Thyroid gland (tissue), 4 donors: Measurements from ENCODE around the gene ANKRD2.

Source experiments
- POLR2A ChIP-seq, 2 donors: fragments of 450-650 bp; IDR thresholded peaks; one replicate each; pipeline ENCODE4 v1.6.1; 2017; ENCODE audit warnings: antibody characterized with exemption in 2 of 2, mild to moderate bottlenecking in 2 of 2, moderate library complexity in 1 of 2
- TF ChIP-seq, protein P1 (sequence below), 6 experiments: fragments of 200-600 bp in 3 of 6; fragments of 450-650 bp in 3 of 6; sonication (generic) in 3 of 6; IDR thresholded peaks; one replicate each; pipeline ENCODE4 v1.5.1; 2016 to 2019; ENCODE audit warnings: antibody characterized with exemption in 6 of 6, mild to moderate bottlenecking in 2 of 6, inconsistent platforms in 1 of 6, moderate library complexity in 1 of 6

- TF ChIP-seq, protein P1, sequence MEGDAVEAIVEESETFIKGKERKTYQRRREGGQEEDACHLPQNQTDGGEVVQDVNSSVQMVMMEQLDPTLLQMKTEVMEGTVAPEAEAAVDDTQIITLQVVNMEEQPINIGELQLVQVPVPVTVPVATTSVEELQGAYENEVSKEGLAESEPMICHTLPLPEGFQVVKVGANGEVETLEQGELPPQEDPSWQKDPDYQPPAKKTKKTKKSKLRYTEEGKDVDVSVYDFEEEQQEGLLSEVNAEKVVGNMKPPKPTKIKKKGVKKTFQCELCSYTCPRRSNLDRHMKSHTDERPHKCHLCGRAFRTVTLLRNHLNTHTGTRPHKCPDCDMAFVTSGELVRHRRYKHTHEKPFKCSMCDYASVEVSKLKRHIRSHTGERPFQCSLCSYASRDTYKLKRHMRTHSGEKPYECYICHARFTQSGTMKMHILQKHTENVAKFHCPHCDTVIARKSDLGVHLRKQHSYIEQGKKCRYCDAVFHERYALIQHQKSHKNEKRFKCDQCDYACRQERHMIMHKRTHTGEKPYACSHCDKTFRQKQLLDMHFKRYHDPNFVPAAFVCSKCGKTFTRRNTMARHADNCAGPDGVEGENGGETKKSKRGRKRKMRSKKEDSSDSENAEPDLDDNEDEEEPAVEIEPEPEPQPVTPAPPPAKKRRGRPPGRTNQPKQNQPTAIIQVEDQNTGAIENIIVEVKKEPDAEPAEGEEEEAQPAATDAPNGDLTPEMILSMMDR (IDR thresholded peaks at IDR 0.05), result peak; percentile 57 to 89 (median 70)
- TF ChIP-seq POLR2A (IDR thresholded peaks at IDR 0.05), result no peak
Observed at GRCh38 chr10:97572214-97572989, at the start of gene ANKRD2.
